Breast epithelium (tissue), 4 donors: ENCODE data around the gene ANKRD36. TPM values are rescaled to one million over a fixed set of nuclear protein-coding genes. Genes with fewer than 3 reads are reported as not detected.
A peak's percentile ranks its signal among the peaks of the same experiment; 100 is the strongest.
"Not testable (repeated sequence)": the region's sequence is repeated elsewhere in the genome, so short reads cannot be mapped to it uniquely, and the experiment has no call there.

Experiments
- DNase-seq, 2 donors: peaks; one replicate each; pipeline ENCODE4 v3.0.0-alpha.2; 2019; ENCODE audit warnings: low spot score in 2 of 2
- H3K27ac ChIP-seq, 2 donors: fragments of 200-600 bp; sonication (generic) in 1 of 2; one replicate each; pipeline ENCODE4 v1.5.1; 2016 to 2019; ENCODE audit warnings: mild to moderate bottlenecking in 1 of 2
- H3K27me3 ChIP-seq, 2 donors: fragments of 200-600 bp; sonication (generic) in 1 of 2; one replicate each; pipeline versions ENCODE4 v1.5.1 to v1.6.0; 2017 to 2019; ENCODE audit warnings: control low read depth in 1 of 2, mild to moderate bottlenecking in 1 of 2
- H3K36me3 ChIP-seq: fragments of 200-600 bp; one replicate; pipeline ENCODE4 v1.5.1; 2019
- H3K4me1 ChIP-seq, 2 donors: fragments of 200-600 bp; sonication (generic); one replicate each; pipeline ENCODE4 v1.5.1; 2016 to 2019; ENCODE audit warnings: control low read depth in 1 of 2
- H3K4me3 ChIP-seq, 3 donors: fragments of 200-600 bp; sonication (generic); 1 replicate in 2 of 3; 2 replicates in 1 of 3; pipeline ENCODE4 v1.5.1; 2016 to 2019; ENCODE audit warnings: mild to moderate bottlenecking in 3 of 3, moderate library complexity in 2 of 3
- H3K9me3 ChIP-seq, 2 donors: fragments of 200-600 bp; sonication (generic) in 1 of 2; one replicate each; pipeline ENCODE4 v1.5.1; 2016 to 2019; ENCODE audit warnings: control low read depth in 1 of 2
- CTCF ChIP-seq, 3 donors: fragments of 450-650 bp; IDR thresholded peaks; one replicate each; pipeline ENCODE4 v1.5.1; 2016 to 2017; ENCODE audit warnings: antibody characterized with exemption in 3 of 3, mild to moderate bottlenecking in 3 of 3, moderate library complexity in 3 of 3
- POLR2A ChIP-seq: fragments of 450-650 bp; IDR thresholded peaks from one replicate; pipeline ENCODE4 v1.6.1; 2016; ENCODE audit warnings: antibody characterized with exemption, mild to moderate bottlenecking, moderate library complexity
- POLR2AphosphoS5 ChIP-seq, 3 donors: sonication (generic); formaldehyde crosslinking; IDR thresholded peaks; one replicate each; pipeline ENCODE4 v1.6.1; 2017; ENCODE audit warnings: antibody characterized with exemption in 3 of 3
- intact Hi-C: fragments of 100-400 bp; cut with DNase I; formaldehyde crosslinking; loops from one replicate; pipeline ENCODE4 v1.15.1; 2023; ENCODE audit warnings: low total_unique reads
- total RNA-seq, 3 donors: library from RNA; depleted of rRNA; stranded (reverse); fragments of >200 nt; gene quantifications; one replicate each; pipeline ENCODE4 v1.1.0, GENCODE V29; 2016

The ANKRD36 gene
- total RNA-seq, 3 donors from 2014 or later: 37.0 to 64.7 (median 44.6) TPM

GRCh38 chr2:97210325-97210724 is 97.4 kb downstream of the ANKRD36 start:
- H3K36me3 ChIP-seq: no peaks in the 10 kb centered on the region
- no peaks in the 10 kb centered on the region for H3K9me3 ChIP-seq
- no peak overlapping the region for H3K4me3 ChIP-seq
- TF ChIP-seq POLR2A (no peak), POLR2AphosphoS5 (IDR thresholded peaks at IDR 0.05) (no peak)
- intact Hi-C loops: no loop called here
- no peaks in the 10 kb centered on the region for H3K4me1 ChIP-seq
- no peak for DNase-seq
- no peak overlapping the region for H3K27ac ChIP-seq
- H3K27me3 ChIP-seq: no peaks in the 10 kb centered on the region

GRCh38 chr2:97215025-97215424 is 102.1 kb downstream of the ANKRD36 start:
- not testable (repeated sequence) for H3K27ac ChIP-seq

GRCh38 chr2:97230848-97231585 is 118.1 kb downstream of the ANKRD36 start:
- H3K4me1 ChIP-seq, H3K36me3 ChIP-seq, DNase-seq, H3K9me3 ChIP-seq, H3K4me3 ChIP-seq, H3K27ac ChIP-seq, intact Hi-C loops, H3K27me3 ChIP-seq: not testable (repeated sequence)

More at GRCh38 chr2:97215025-97215424, 102.1 kb downstream of the ANKRD36 start:
- H3K4me1 ChIP-seq, H3K36me3 ChIP-seq, H3K4me3 ChIP-seq, DNase-seq, intact Hi-C loops, H3K27me3 ChIP-seq, H3K9me3 ChIP-seq: not testable (repeated sequence)

GRCh38 chr2:97232981-97233380 is 120.0 kb downstream of the ANKRD36 start:
- DNase-seq, intact Hi-C loops: not testable (repeated sequence)

GRCh38 chr2:97233660-97234295 is 120.8 kb downstream of the ANKRD36 start:
- H3K27me3 ChIP-seq, H3K27ac ChIP-seq, H3K9me3 ChIP-seq, H3K36me3 ChIP-seq, H3K4me3 ChIP-seq, DNase-seq, H3K4me1 ChIP-seq, intact Hi-C loops: not testable (repeated sequence)

More at GRCh38 chr2:97232981-97233380, 120.0 kb downstream of the ANKRD36 start:
- not testable (repeated sequence) for H3K27me3 ChIP-seq, H3K9me3 ChIP-seq, H3K36me3 ChIP-seq, H3K4me3 ChIP-seq, H3K4me1 ChIP-seq, H3K27ac ChIP-seq

- H3K27ac ChIP-seq, H3K27me3 ChIP-seq, intact Hi-C loops, H3K36me3 ChIP-seq, H3K4me1 ChIP-seq, DNase-seq, H3K4me3 ChIP-seq, H3K9me3 ChIP-seq: not testable (repeated sequence)
Observed at GRCh38 chr2:97261192-97261591, 148.2 kb downstream of the ANKRD36 start.

- not testable (repeated sequence) for H3K27me3 ChIP-seq, DNase-seq
Observed at GRCh38 chr2:97266449-97266848, 153.5 kb downstream of the ANKRD36 start.

GRCh38 chr2:97267411-97268074 is 154.6 kb downstream of the ANKRD36 start:
- TF ChIP-seq CTCF (IDR thresholded peaks at IDR 0.05): no peak
- TF ChIP-seq POLR2AphosphoS5 (IDR thresholded peaks at IDR 0.05): no peak
- no peak for TF ChIP-seq POLR2A
- intact Hi-C loops: no loop called here
- Histone ChIP-seq H3K36me3 (no peaks in the 10 kb centered on the region), H3K27me3 (no peaks in the 10 kb centered on the region), H3K4me1 (no peaks in the 10 kb centered on the region), H3K27ac (no peak overlapping the region), H3K4me3 (no peak overlapping the region), H3K9me3 (peaks cover 0 to 5% of the 10 kb centered on the region in 2 donors)
- DNase-seq: peak; percentile 17 to 50

More at GRCh38 chr2:97266449-97266848, 153.5 kb downstream of the ANKRD36 start:
- intact Hi-C loops, H3K36me3 ChIP-seq, H3K4me3 ChIP-seq, H3K27ac ChIP-seq, H3K4me1 ChIP-seq, H3K9me3 ChIP-seq: not testable (repeated sequence)

- not testable (repeated sequence) for H3K4me3 ChIP-seq
Observed at GRCh38 chr2:97268075-97268591, 155.2 kb downstream of the ANKRD36 start.

GRCh38 chr2:97276232-97276798 is 163.4 kb downstream of the ANKRD36 start:
- intact Hi-C loops, DNase-seq, H3K4me1 ChIP-seq, H3K27ac ChIP-seq, H3K9me3 ChIP-seq, H3K4me3 ChIP-seq, H3K27me3 ChIP-seq, H3K36me3 ChIP-seq: not testable (repeated sequence)

More at GRCh38 chr2:97268075-97268591, 155.2 kb downstream of the ANKRD36 start:
- DNase-seq, H3K9me3 ChIP-seq, H3K27me3 ChIP-seq, intact Hi-C loops, H3K27ac ChIP-seq, H3K36me3 ChIP-seq, H3K4me1 ChIP-seq: not testable (repeated sequence)

GRCh38 chr2:97285187-97285586 is 172.2 kb downstream of the ANKRD36 start:
- H3K27ac ChIP-seq, H3K27me3 ChIP-seq, DNase-seq, H3K4me3 ChIP-seq, H3K4me1 ChIP-seq, H3K9me3 ChIP-seq, H3K36me3 ChIP-seq, intact Hi-C loops: not testable (repeated sequence)
